Left kidney (tissue), 2 donors: ENCODE data around the gene COQ8B. TPM values are rescaled to one million over a fixed set of nuclear protein-coding genes. Genes with fewer than 3 reads are reported as not detected.

Source experiments
- DNase-seq: peaks from one replicate; pipeline ENCODE4 v3.0.0-alpha.2; 2013
- polyA plus RNA-seq: library from polyadenylated mRNA; unstranded; fragments of 120-200 nt; gene quantifications from one replicate; pipeline ENCODE4 v1.2.1, GENCODE V29; 2013; ENCODE audit not compliant: insufficient read length

COQ8B gene
- polyA plus RNA-seq, 1 donor: 30.3 TPM

GRCh38 chr19:40691421-40692211 is 25.1 kb downstream of the COQ8B start:
- no peak for DNase-seq

- peak; percentile 88 for DNase-seq
Observed at GRCh38 chr19:40690693-40691420, 25.8 kb downstream of the COQ8B start.

GRCh38 chr19:40690050-40690692 is 26.5 kb downstream of the COQ8B start, which contains the start of gene NUMBL:
Gene NUMBL, minus strand, starts transcription at chr19:40690651. Its CDS starts 168 bp downstream, at chr19:40690483.
- no peak for DNase-seq

- no peak for DNase-seq
Observed at GRCh38 chr19:40689339-40690049, 27.2 kb downstream of the COQ8B start.

- DNase-seq: no peak
Observed at GRCh38 chr19:40688987-40689338, 27.7 kb downstream of the COQ8B start.

- no peak for DNase-seq
Observed at GRCh38 chr19:40688309-40688708, 28.4 kb downstream of the COQ8B start.

GRCh38 chr19:40687525-40688016 is 29.1 kb downstream of the COQ8B start:
- no peak for DNase-seq

- DNase-seq: no peak
Observed at GRCh38 chr19:40686882-40687524, 29.7 kb downstream of the COQ8B start.

GRCh38 chr19:40685563-40685962 is 31.1 kb downstream of the COQ8B start:
- DNase-seq: no peak

GRCh38 chr19:40685016-40685526 is 31.6 kb downstream of the COQ8B start:
- no peak for DNase-seq

- DNase-seq: no peak
Observed at GRCh38 chr19:40684280-40684679, 32.4 kb downstream of the COQ8B start.

GRCh38 chr19:40683437-40683836 is 33.2 kb downstream of the COQ8B start:
- no peak for DNase-seq

- DNase-seq: no peak
Observed at GRCh38 chr19:40682431-40682964, 34.2 kb downstream of the COQ8B start.

- DNase-seq: no peak
Observed at GRCh38 chr19:40681039-40681438, 35.6 kb downstream of the COQ8B start.

- DNase-seq: no peak
Observed at GRCh38 chr19:40677156-40677555, 39.5 kb downstream of the COQ8B start.

GRCh38 chr19:40674291-40674690 is 42.4 kb downstream of the COQ8B start:
- DNase-seq: no peak

GRCh38 chr19:40673397-40673796 is 43.3 kb downstream of the COQ8B start:
- no peak for DNase-seq

GRCh38 chr19:40672573-40673299 is 44.0 kb downstream of the COQ8B start:
- DNase-seq: no peak

- no peak for DNase-seq
Observed at GRCh38 chr19:40672038-40672437, 44.6 kb downstream of the COQ8B start.

- no peak for DNase-seq
Observed at GRCh38 chr19:40671404-40671803, 45.3 kb downstream of the COQ8B start.
